ENCODE measurements around the gene RNF130.

DNA sequence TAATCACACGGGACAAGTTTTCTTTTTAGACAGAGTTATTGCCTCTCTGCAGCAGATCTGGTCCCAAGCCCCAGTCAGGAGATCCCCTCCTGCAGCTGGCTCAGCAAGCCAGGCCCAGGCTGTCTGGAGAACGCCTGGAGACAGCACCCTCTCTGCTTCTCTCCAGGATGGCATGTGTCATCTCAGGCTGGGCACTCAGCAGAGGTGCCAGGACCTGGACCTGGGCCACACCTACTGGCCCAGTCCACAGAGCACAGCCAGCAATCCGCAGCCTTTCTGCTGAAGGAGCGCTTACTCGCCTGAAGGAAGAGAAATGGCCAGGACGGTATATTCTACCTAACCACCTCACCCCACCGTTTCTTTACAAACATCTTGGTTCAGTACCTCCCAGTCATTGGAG lies 159.2 kb downstream of the RNF130 start:
- TF ChIP-seq POLR2A (IDR thresholded peaks at IDR 0.05) (no peak), POLR2AphosphoS5 (IDR thresholded peaks at IDR 0.05) (no peak)
- TF ChIP-seq, protein P1, sequence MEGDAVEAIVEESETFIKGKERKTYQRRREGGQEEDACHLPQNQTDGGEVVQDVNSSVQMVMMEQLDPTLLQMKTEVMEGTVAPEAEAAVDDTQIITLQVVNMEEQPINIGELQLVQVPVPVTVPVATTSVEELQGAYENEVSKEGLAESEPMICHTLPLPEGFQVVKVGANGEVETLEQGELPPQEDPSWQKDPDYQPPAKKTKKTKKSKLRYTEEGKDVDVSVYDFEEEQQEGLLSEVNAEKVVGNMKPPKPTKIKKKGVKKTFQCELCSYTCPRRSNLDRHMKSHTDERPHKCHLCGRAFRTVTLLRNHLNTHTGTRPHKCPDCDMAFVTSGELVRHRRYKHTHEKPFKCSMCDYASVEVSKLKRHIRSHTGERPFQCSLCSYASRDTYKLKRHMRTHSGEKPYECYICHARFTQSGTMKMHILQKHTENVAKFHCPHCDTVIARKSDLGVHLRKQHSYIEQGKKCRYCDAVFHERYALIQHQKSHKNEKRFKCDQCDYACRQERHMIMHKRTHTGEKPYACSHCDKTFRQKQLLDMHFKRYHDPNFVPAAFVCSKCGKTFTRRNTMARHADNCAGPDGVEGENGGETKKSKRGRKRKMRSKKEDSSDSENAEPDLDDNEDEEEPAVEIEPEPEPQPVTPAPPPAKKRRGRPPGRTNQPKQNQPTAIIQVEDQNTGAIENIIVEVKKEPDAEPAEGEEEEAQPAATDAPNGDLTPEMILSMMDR (IDR thresholded peaks at IDR 0.05) = no peak

Measured in prostate gland (tissue), 2 donors.